Body of pancreas (tissue), 4 donors: ENCODE data around the gene COPG2.

Experiments used
- POLR2A ChIP-seq, 3 donors: fragments of 450-650 bp; IDR thresholded peaks; one replicate each; pipeline ENCODE4 v1.6.1; 2016; ENCODE audit warnings: antibody characterized with exemption in 3 of 3, mild to moderate bottlenecking in 2 of 3
- TF ChIP-seq, protein P1 (sequence below), 7 experiments: fragments of 450-650 bp in 4 of 7; fragments of 200-600 bp in 3 of 7; sonication (generic) in 3 of 7; IDR thresholded peaks; one replicate each; pipeline ENCODE4 v1.5.1; 2016 to 2019; ENCODE audit warnings: antibody characterized with exemption in 7 of 7

- TF ChIP-seq, protein P1, sequence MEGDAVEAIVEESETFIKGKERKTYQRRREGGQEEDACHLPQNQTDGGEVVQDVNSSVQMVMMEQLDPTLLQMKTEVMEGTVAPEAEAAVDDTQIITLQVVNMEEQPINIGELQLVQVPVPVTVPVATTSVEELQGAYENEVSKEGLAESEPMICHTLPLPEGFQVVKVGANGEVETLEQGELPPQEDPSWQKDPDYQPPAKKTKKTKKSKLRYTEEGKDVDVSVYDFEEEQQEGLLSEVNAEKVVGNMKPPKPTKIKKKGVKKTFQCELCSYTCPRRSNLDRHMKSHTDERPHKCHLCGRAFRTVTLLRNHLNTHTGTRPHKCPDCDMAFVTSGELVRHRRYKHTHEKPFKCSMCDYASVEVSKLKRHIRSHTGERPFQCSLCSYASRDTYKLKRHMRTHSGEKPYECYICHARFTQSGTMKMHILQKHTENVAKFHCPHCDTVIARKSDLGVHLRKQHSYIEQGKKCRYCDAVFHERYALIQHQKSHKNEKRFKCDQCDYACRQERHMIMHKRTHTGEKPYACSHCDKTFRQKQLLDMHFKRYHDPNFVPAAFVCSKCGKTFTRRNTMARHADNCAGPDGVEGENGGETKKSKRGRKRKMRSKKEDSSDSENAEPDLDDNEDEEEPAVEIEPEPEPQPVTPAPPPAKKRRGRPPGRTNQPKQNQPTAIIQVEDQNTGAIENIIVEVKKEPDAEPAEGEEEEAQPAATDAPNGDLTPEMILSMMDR (IDR thresholded peaks at IDR 0.05), result no peak
- TF ChIP-seq POLR2A (IDR thresholded peaks at IDR 0.05), result no peak
Observed at GRCh38 chr7:130500463-130500862, 168.1 kb downstream of the COPG2 start.
